NCI-H2107 (cell line): ENCODE data around the gene NEDD9.

Source experiments
- DNase-seq: peaks from one replicate; lab custom pipeline; 2025; lab: John Stamatoyannopoulos, UW

NEDD9 gene

GRCh38 chr6:11233673-11234573 is 1.5 kb upstream of the NEDD9 start:
- DNase-seq: no peak

DNA sequence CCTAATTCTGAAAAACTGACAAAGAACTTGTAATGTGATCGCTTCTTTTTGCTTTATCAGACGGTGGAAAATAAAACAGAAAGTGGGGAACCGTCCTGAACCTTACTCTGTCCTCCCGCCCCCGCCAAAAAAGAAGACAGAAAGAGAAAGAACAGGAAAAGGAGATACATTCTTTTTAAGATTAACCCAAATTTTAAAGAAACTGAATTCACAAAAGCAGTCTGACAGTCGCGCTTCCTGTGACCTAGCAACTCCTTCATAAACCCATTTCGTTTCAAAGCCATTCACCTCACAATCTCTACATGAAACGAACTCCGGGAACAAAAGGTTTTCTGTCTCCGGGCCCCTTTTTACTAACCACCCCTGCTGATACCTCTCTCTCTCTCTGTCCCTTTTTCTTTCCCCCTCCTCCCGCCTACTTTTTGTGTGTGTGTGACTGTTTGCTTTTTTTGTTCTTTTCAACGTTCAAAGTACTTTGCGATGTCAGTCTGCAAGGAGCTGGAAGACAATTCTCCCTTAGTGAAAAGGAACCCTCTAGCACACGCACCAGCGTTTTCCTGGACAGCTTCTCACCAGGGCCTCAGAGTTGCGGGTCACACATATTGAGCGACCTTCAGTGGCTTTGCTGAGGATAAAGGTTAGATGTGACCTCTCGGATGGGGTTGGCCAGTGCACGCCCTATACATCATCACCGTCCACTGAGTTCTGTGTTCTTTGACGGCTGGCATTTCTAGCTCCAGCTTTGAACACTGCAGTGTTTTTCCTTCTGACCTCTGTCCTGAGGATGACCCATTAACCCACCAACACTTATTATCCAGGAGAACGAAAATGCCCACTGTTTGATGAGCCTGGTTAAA is 530 bp upstream of the NEDD9 start:
- DNase-seq: no peak

DNA sequence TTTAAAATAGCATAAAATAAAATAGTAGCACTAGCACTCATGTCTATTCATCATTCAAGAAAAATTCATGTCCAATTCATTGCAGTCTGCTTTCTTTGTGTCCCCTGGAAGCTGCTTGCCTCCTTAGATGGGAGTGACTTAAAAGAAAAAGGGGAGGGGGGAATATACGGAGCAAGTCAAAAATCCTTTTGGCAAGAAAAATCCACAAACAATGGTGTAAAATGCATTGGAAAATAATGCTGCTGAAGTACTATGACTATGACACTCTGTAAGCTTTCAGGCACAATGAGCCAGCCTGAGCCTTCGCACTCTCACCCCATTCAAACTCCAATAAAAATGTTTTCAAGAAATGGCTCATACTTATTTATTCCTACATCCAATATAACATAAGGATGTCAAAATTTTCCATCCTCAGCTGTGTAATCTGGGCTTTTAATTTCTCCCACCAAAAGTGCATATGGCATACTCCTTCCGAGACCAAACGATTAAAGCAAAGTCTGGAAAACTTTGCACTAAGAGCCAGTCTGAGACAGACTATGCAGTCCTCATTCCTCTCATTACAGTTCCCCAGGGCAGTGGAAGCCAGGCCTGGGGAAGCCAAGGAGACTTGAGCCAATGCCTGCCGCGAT is 790 bp downstream of the NEDD9 start:
- DNase-seq: no peak

GRCh38 chr6:11231108-11231463 is 1.4 kb downstream of the NEDD9 start:
- no peak for DNase-seq

GRCh38 chr6:11230158-11231107 is 2.0 kb downstream of the NEDD9 start:
- no peak for DNase-seq

DNA sequence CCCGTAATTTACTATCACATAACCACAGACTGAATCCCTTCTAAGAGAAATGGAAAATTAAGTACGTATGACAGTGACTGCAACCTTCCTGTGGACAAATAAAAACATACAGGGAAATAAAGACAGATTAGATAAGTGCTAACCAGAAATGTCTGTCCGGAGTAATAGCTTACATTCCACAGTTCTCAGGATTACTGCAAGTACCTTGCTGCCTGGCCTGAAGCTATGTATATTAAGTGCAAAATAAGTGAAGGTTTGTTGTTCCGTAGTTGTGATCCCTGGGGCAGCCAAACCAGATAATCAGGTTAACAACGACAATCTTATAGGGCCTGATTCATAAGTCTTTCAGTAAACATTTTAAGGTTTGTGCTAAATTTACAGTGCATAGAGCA is 2.8 kb downstream of the NEDD9 start:
- no peak for DNase-seq

- DNase-seq: no peak
These were observed 3.4 kb downstream of the NEDD9 start for GRCh38 chr6:11228935-11229654.

DNA sequence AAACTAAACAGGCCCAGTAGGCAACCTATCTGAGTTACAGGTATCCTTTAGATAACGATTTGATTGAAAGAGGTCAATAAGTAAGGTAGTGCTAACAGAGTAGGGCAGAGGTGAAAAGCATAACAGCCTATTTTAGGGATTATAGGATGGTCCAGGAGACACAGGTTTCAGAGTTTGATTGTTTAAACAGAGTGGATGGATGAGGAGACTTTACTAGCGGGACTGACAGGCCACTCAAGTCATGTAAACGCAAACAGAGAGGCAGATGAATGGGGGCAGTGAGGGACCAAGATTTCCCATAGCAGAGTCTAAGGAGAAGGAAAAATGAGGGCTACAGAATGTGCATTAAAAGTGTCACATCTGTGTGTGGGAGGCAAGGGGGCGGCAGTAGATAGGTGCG is 4.8 kb downstream of the NEDD9 start:
- no peak for DNase-seq

GRCh38 chr6:11226005-11226404 is 6.5 kb downstream of the NEDD9 start:
- DNase-seq: no peak

- no peak for DNase-seq
These were observed 7.5 kb downstream of the NEDD9 start for GRCh38 chr6:11224966-11225463.

DNA sequence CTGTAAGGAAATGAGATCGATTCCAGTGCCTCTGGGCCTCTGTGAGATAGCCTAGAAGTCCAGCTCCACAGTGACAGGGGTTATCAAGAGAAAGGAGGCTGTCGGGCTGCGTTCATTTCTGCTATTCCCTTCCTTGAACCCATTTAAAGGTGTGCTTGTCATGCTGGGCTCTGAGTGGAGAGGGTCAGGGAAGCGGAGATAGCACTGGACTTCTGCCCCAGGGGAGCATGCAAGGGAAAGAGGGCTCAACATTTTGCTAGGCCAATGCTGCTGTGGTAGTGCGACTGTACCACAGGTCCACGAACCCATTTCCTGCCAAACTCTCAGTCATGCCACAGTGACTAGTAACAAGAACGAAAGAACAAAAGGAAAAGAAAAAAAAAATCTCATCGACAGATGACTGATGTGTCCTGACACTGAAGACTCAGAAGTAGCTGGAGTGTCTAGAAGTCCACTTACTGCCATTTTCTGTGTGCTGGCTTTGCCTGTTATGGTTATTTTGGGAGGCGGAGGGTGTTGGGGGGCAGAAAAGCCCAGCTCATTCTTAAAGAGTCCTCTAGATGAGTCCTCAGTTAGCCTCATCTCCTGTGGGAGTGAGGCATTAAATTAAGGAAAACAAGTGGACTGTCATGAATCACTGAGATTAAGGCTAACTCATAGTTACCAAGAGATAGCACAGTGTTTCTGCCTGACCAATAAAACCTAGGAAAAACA is 8.1 kb downstream of the NEDD9 start:
- no peak for DNase-seq

GRCh38 chr6:11223286-11223864 is 9.1 kb downstream of the NEDD9 start:
- no peak for DNase-seq

DNA sequence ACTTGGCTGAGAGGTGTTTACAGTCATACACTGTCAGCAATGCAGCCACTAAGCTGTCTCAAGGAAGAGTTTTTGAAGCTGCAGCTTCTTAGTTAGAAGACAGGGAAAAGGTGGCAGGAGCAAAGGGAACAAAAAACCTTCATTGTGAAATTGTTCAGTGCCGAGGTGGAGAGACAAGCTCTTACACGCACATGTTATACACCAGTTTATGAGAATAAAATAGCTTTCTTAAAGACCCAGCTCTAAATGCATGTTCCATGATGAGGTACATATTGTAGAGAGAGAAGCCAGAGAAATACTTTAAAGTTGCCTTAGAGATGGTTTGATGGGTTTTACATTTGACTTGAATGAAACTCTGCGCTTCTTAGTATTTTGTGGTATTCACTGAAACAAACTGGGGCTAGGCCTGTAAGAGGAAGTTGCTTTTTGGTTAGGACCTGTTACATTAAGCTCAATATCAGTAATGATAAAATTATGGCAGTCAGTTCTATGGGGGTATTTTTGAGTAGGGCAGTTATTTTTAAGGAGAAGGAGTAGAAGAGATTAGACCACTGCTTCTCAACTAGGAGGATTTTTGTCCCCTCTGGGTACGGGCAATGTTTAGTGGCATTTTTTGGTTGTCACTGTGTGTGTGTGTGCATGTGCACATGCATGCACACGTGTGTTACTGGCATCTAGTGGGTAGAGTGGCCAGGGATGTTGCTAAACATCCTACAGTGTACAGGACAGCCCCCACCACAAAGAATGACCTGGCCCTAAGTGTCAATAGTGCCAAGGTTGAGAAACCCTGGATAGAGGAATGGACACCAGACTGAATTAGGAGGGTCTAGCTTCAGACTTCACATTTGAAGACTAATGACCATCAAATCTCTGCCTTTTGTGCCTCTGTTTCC is 9.8 kb downstream of the NEDD9 start:
- no peak for DNase-seq

DNA sequence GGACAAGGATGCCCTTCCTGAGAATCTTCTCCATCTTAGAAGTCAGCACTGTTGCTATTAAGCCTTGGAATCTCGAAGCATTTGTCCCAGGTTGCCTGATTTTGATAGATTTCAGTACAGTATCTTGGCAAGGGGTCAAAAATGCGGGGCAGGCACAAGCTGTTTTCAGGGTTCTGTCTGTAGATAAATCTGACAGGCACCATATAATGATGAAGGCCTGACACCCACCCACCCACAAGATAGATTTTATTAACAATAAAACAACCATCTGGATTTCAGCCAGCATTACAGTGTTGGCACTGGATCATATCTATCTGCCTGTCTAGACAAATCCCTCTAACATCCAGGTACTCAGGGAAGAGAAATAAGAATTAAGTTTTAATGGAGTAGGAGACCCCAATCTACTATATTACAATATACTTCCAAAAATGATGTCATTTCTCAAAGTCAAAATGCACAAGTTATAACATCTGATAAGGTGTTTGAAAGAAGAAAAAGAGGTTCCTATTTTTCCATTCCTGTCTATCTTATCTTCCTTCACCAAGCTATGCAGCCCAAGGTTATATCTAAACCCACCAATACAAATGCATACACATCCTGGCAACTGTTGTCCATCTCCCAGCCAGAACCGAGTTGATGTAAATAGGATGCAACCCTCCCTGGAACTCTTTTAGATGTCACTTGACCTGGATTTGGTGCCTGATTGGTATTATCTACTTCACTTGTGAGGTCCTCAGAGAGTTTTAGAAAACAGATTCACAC is 10.7 kb downstream of the NEDD9 start:
- DNase-seq: no peak

DNA sequence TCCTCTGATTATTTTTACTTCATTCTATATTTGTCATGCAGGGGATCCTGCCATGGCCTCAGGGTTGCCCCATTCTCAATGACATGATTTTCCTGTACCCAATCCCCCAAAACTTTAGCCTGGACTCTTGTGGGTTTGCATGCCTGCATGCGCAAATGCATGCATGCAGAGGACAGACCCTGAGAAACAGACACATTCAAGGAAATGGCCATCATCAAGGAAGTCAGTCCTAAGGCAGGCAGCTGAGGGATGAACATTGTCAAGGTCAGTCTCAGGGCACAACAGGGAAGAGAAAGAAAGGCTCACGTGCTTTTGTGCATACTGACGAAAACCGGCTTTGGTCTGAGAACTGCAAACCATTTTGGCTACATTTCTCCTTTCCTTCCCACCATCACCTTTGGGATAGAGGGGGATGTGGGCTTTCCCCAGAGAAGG is 13.1 kb downstream of the NEDD9 start:
- no peak for DNase-seq

- no peak for DNase-seq
These were observed 13.7 kb downstream of the NEDD9 start for GRCh38 chr6:11218538-11219399.

DNA sequence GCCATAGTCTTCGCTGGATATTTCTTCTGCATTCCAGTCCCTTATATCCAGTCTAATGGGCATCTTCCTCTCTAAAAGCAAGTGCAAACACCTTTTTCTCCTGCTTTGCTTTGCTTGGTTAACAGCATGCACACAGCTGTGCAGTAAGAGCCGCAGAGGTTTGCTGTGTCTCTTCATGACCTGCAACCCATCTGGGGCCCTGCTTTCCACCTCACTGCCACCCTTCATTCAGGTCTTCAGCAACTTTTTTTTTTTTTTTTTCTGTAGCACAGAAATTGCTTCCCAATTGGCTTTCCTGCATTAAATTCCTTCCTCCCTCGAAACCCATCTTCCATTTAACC is 14.4 kb downstream of the NEDD9 start:
- DNase-seq: no peak
